GM21526 (cell line): ENCODE data around the gene UIMC1.

Experiments used
- ATAC-seq: cut with Tn5 transposase; IDR thresholded peaks from one replicate; pipeline ENCODE4 v1.9.1; 2021; ENCODE audit warnings: moderate library complexity; ENCODE audit not compliant: unreplicated experiment, low FRiP score

Gene UIMC1

GRCh38 chr5:176956756-176957155, 49.8 kb downstream of the UIMC1 start:
- no peak for ATAC-seq

GRCh38 chr5:176955895-176956294, 50.7 kb downstream of the UIMC1 start:
- ATAC-seq, result no peak

- no peak for ATAC-seq
These were observed 52.5 kb downstream of the UIMC1 start for GRCh38 chr5:176954050-176954449.

GRCh38 chr5:176952531-176953193, 53.9 kb downstream of the UIMC1 start:
- ATAC-seq, result no peak

GRCh38 chr5:176948458-176948857, 58.1 kb downstream of the UIMC1 start:
- no peak for ATAC-seq

GRCh38 chr5:176947847-176948246, 58.7 kb downstream of the UIMC1 start:
- ATAC-seq, result no peak

GRCh38 chr5:176944268-176944667, 62.3 kb downstream of the UIMC1 start:
- ATAC-seq, result no peak

GRCh38 chr5:176943816-176944215, 62.8 kb downstream of the UIMC1 start:
- ATAC-seq, result no peak

- ATAC-seq, result no peak
These were observed 64.6 kb downstream of the UIMC1 start for GRCh38 chr5:176941951-176942350.

- ATAC-seq, result no peak
These were observed 68.1 kb downstream of the UIMC1 start for GRCh38 chr5:176938472-176938871.

GRCh38 chr5:176935017-176935416, 71.6 kb downstream of the UIMC1 start:
- no peak for ATAC-seq

- no peak for ATAC-seq
These were observed 72.2 kb downstream of the UIMC1 start for GRCh38 chr5:176934309-176934930.

- no peak for ATAC-seq
These were observed 76.9 kb downstream of the UIMC1 start for GRCh38 chr5:176929654-176930053.

- no peak for ATAC-seq
These were observed 79.0 kb downstream of the UIMC1 start for GRCh38 chr5:176927562-176927961.

GRCh38 chr5:176922817-176923216, 83.8 kb downstream of the UIMC1 start:
- ATAC-seq, result no peak

GRCh38 chr5:176921714-176922113, 84.9 kb downstream of the UIMC1 start:
- ATAC-seq, result no peak

GRCh38 chr5:176918613-176919012, 88.0 kb downstream of the UIMC1 start:
- ATAC-seq, result no peak

GRCh38 chr5:176916337-176916736, 90.2 kb downstream of the UIMC1 start:
- ATAC-seq, result no peak

GRCh38 chr5:176915906-176916305, 90.7 kb downstream of the UIMC1 start:
- no peak for ATAC-seq

GRCh38 chr5:176912115-176912514, 94.5 kb downstream of the UIMC1 start:
- no peak for ATAC-seq

- ATAC-seq, result no peak
These were observed 97.8 kb downstream of the UIMC1 start for GRCh38 chr5:176908675-176909368.

- no peak for ATAC-seq
These were observed 99.8 kb downstream of the UIMC1 start for GRCh38 chr5:176906796-176907195.
